ENCODE data around the gene KCNMB1. TPM values are rescaled to one million over a fixed set of nuclear protein-coding genes. Genes with fewer than 3 reads are reported as not detected.

The KCNMB1 gene
- total and polyA plus RNA-seq, 4 donors = 1.4 to 5.2 (median 2.3) TPM

DNA sequence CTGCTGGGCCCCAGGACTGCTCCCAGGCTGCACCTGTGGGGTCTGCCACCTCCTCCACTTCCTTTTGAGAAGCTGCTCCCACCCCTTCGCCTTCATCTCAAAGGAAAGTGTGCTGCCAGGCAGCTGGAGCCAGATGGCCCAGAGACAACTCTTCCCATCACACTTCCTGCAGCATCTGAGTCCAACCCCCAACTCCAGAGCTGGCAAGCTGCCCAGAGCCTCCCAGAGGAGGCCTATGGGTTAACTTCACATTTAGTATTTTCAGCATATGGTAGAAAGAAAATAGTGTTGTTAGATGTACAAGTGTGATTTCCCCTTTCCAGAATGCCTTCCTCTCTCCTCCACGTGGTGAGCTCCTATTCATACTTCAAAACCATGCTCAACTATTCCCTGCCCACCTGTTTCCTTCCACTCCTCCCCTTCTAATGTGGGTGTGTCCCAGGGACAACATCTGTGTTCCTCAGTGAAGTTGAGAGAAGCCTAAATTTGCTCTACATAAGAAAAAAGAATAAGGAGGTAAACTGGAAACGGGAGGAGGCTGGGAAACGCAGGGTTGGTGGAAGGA lies 38.6 kb upstream of the KCNMB1 start:
- no peak overlapping the region for H3K9ac ChIP-seq (ENCODE audit: insufficient read depth in 1 of 2, low read length in 2 of 2)
- WGBS, 2 donors = 28 to 41% methylated on average over 4 of the region's 4 CpGs
- ATAC-seq (ENCODE audit: insufficient read depth, low FRiP score) (no peak), DNase-seq (peak; percentile 96 to 99 (median 98))
- H3K27ac ChIP-seq (ENCODE audit: low read depth in 1 of 2, low read length in 1 of 2) = no peak overlapping the region
- peaks cover 0 to 4% (median 4%) of the 10 kb centered on the region in 3 donors for H3K27me3 ChIP-seq (ENCODE audit: control insufficient read depth in 3 of 3, insufficient read depth in 3 of 3, low read length in 2 of 3)
- peaks cover 0 to 34% (median 15%) of the 10 kb centered on the region in 5 donors for H3K4me1 ChIP-seq (ENCODE audit: control insufficient read depth in 5 of 5, insufficient read depth in 5 of 5, low read length in 5 of 5)
- no peaks in the 10 kb centered on the region for H3K9me3 ChIP-seq (ENCODE audit: control insufficient read depth in 4 of 4, insufficient read depth in 3 of 4, low read length in 3 of 4)
- H3K36me3 ChIP-seq (ENCODE audit: control insufficient read depth in 4 of 4, insufficient read depth in 4 of 4, low read length in 4 of 4) = no peaks in the 10 kb centered on the region
- TF ChIP-seq, protein P1, sequence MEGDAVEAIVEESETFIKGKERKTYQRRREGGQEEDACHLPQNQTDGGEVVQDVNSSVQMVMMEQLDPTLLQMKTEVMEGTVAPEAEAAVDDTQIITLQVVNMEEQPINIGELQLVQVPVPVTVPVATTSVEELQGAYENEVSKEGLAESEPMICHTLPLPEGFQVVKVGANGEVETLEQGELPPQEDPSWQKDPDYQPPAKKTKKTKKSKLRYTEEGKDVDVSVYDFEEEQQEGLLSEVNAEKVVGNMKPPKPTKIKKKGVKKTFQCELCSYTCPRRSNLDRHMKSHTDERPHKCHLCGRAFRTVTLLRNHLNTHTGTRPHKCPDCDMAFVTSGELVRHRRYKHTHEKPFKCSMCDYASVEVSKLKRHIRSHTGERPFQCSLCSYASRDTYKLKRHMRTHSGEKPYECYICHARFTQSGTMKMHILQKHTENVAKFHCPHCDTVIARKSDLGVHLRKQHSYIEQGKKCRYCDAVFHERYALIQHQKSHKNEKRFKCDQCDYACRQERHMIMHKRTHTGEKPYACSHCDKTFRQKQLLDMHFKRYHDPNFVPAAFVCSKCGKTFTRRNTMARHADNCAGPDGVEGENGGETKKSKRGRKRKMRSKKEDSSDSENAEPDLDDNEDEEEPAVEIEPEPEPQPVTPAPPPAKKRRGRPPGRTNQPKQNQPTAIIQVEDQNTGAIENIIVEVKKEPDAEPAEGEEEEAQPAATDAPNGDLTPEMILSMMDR (IDR thresholded peaks at IDR 0.05; ENCODE audit: control extremely low read depth, extremely low read depth) = no peak
- no peak overlapping the region for H3K4me3 ChIP-seq

DNA sequence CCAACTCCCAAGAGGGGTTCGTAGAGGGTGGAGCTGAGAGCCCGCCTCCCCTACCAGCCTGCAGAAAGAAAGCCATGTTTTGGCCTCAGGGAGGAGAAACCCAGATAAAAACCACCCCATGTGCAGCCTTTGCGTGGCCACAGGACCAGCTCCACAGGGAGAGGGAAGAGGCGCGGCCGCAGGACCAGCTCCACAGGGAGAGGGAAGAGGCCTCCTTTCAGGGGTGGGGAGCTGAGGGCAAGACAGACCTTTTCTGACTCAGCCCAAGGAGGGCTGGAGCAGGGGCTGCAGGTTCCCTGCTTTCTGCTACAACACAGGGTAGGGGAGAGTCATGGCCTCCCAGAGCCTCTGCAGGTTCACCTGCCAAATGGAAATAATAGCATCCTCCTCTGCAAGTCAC lies 37.6 kb upstream of the KCNMB1 start:
- no peaks in the 10 kb centered on the region for H3K36me3 ChIP-seq (ENCODE audit: control insufficient read depth in 4 of 4, insufficient read depth in 4 of 4, low read length in 4 of 4)
- no peaks in the 10 kb centered on the region for H3K9me3 ChIP-seq (ENCODE audit: control insufficient read depth in 4 of 4, insufficient read depth in 3 of 4, low read length in 3 of 4)
- DNase-seq (no peak), ATAC-seq (ENCODE audit: insufficient read depth, low FRiP score) (no peak)
- no peak overlapping the region for H3K27ac ChIP-seq (ENCODE audit: low read depth in 1 of 2, low read length in 1 of 2)
- no peak overlapping the region for H3K9ac ChIP-seq (ENCODE audit: insufficient read depth in 1 of 2, low read length in 2 of 2)
- 83 to 89% methylated on average over 5 to 6 of the region's 6 CpGs for WGBS, 2 donors
- TF ChIP-seq, protein P1 (IDR thresholded peaks at IDR 0.05; ENCODE audit: control extremely low read depth, extremely low read depth) = no peak
- peaks cover 0 to 11% (median 5%) of the 10 kb centered on the region in 3 donors for H3K27me3 ChIP-seq (ENCODE audit: control insufficient read depth in 3 of 3, insufficient read depth in 3 of 3, low read length in 2 of 3)
- no peak overlapping the region for H3K4me3 ChIP-seq
- H3K4me1 ChIP-seq (ENCODE audit: control insufficient read depth in 5 of 5, insufficient read depth in 5 of 5, low read length in 5 of 5) = peaks cover 0 to 38% (median 15%) of the 10 kb centered on the region in 5 donors

DNA sequence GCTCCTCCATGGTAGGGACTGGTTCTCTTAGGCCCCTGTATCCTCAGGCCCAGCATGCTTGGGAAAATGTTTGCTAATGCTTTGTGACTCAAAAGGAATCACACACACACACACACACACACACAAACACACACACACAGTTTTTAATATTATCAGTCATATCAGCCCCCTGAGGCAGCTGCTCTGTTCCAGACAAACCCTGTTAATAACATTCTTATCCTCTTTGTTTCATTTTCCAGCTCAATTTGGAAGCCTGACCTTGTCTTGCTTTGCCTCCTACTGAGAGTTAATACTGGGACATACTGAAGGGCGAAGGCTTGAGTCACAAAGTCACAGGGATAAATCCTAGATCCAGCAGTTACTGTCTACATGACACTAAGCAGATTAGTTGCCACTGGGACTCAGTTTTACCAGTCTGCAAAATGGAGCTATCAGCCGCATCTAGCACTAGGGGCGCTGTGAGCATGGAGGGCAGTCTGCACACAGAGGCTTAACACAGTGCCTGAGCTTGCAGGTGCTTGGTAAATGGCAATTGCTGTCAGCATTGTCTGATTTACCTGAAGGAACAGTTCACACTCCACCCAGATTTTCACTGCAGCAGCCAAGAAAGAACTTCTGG lies 37.1 kb upstream of the KCNMB1 start:
- TF ChIP-seq, protein P1 (IDR thresholded peaks at IDR 0.05; ENCODE audit: control extremely low read depth, extremely low read depth) = no peak
- no peak overlapping the region for H3K4me3 ChIP-seq
- no peaks in the 10 kb centered on the region for H3K9me3 ChIP-seq (ENCODE audit: control insufficient read depth in 4 of 4, insufficient read depth in 3 of 4, low read length in 3 of 4)
- H3K36me3 ChIP-seq (ENCODE audit: control insufficient read depth in 4 of 4, insufficient read depth in 4 of 4, low read length in 4 of 4) = no peaks in the 10 kb centered on the region
- WGBS, 2 donors = 94 to 98% methylated on average over 3 of the region's 3 CpGs
- no peak overlapping the region for H3K27ac ChIP-seq (ENCODE audit: low read depth in 1 of 2, low read length in 1 of 2)
- DNase-seq (peak in 1 of 3 donors; percentile 12), ATAC-seq (ENCODE audit: insufficient read depth, low FRiP score) (no peak)
- peaks cover 0 to 13% (median 5%) of the 10 kb centered on the region in 3 donors for H3K27me3 ChIP-seq (ENCODE audit: control insufficient read depth in 3 of 3, insufficient read depth in 3 of 3, low read length in 2 of 3)
- H3K9ac ChIP-seq (ENCODE audit: insufficient read depth in 1 of 2, low read length in 2 of 2) = no peak overlapping the region
- H3K4me1 ChIP-seq (ENCODE audit: control insufficient read depth in 5 of 5, insufficient read depth in 5 of 5, low read length in 5 of 5) = peaks cover 0 to 43% (median 15%) of the 10 kb centered on the region in 5 donors
